NCI-H526 treated with DMSO at 0.1 percent for 48 hours (cell line): ENCODE data around the gene TMC3.

Source experiments
- DNase-seq: peaks from one replicate; lab custom pipeline; 2025; lab: John Stamatoyannopoulos, UW

Gene TMC3

DNA sequence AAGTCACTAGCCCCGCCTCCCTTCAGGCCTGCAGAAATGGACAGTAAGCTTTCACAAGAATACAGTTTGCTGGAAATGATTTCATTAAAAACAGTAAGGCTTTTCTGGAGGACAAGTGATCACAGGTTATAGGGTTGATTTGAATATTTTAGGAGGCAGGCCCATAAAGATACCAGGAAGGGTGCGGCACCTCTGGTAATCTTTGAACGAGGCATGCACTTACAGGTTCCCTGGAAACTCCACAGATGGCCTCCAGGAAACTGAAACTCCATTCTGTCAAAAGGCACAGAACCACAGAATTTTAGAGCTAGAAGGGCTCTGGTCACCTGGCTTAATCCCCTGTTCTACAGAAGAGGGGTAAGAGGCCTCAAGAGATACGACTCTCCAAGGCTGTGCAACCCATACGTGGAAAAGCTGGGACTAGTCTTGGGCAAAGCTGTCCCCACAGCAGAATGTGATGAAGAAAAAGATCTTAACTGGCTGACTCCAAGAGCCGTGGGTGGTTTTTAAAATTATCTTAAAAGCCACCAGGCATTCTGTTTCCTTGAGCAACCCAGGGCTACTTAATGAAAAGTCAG lies 51.2 kb downstream of the TMC3 start:
- DNase-seq, result no peak

DNA sequence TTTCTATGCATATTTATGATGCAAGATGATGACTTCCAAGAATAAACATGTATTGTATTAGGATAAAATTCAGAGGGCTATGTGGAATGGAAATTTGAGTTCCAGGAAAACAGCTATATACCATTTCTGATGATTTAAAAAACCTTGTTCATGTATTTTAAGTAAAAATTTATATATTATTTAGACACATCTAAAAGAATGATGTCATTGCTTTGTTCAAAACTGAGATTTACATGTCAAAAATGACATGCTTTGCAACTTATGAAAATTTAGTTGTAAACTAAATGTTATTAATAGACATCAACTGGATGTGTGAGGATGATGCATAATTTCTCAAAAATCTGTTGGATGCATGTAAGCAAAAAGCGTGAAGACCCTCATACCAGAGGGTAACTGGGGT lies 52.3 kb downstream of the TMC3 start:
- no peak for DNase-seq

DNA sequence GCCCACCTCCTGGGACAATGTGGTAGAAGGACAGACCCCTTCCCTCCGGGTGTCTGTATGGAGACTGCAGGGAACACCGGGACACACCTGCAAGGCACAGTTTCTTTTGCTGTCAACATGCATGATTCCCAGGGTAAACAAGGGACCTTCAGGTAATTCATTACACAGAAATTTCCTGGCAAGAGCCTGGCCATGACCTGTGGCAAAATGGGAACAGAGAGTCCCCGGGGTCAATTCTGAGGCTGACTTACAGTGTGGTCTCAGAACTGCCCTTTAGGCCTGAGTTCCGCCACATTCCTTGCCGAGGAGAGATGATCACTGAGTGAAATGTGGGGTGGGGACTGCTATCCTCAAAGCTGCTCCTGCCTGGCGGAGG lies 56.4 kb downstream of the TMC3 start:
- DNase-seq, result no peak

DNA sequence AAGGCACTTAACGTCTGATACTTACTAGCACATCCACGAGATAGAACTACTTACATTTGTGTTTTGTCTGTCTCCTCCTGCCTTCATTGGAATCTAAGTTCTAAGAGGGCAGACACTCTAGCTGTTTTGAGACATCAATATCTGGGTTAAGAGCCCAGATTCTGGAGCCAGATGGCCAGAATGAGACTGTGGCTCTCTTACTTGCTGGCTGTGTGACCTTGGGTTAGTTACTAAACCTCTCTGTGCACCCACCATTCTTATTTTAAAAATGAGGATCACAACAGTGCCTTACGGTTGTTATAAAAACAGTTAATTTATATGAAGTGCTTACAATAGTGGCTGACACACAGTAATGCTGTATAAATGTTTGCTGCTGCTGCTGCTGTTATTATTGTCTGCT lies 57.7 kb downstream of the TMC3 start:
- DNase-seq, result no peak

DNA sequence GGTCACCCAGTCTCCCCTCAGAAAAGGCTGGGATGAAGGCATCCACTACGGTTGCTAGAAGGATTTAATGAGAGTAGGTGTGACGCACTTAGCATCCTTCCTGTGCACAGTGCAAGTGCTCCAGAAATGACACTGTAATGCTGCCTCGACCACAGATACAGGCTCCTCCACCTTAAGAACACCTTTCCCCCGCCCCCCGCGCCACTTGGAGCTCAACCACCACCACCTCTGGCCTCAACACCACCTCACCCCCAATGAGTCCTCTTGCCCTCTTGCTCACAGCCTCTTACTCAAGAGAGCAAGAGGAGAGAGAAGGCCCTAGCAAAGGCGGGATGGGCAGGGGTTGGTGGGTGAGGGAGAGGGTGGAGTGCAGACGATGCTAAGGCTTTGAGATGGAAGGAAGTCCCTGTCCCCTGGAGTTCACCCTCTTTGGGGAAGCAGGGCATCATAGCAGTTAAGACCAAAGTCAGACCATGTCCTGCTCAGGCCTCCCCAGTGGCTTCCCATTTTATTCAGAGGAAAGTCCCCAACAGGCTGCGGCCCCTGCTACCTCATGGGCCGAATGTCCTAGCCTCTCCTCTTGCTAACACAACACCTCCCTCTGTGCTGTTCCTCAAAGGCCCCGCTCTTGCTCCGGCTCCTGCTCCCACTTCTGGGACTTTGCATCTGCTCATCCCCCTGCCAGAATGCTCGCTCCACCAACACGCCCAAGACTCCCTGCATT lies 58.4 kb downstream of the TMC3 start:
- no peak for DNase-seq

DNA sequence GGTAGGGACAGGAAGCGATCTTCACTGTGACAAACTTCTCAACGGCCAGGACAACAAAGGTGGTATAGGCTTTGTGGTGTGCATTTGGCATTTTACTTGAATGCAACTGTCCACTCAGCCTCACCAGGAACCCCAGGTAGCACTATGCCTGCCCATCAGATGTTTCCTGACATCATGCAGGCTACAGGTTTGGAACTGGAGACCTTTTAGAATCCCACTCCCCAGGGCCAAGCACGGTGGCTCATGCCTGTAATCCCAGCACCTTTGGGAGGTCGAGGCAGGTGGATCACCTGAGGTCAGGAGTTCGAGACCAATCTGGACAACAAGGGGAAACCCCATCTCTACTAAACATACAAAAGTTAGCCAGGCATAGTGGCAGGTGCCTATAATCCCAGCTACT lies 59.6 kb downstream of the TMC3 start:
- DNase-seq, result no peak

DNA sequence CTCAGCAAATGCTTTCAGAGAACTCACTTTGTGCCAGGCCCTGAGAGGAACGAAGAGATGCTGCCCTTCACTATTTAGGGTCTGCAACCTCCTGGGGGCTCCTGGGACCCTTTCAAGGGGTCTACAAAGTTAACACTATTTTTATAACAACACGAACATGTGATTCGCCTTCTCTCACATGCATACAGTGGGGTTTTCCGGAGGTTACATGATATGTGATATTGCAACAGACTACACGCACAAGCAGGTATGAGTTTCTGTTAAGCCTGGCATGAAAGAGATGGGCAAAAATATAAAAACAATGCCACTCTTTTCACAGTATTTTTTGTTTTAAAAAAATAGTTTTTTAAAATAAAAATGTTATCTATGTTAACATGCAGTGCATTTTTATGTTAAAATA lies 60.3 kb downstream of the TMC3 start:
- no peak for DNase-seq

DNA sequence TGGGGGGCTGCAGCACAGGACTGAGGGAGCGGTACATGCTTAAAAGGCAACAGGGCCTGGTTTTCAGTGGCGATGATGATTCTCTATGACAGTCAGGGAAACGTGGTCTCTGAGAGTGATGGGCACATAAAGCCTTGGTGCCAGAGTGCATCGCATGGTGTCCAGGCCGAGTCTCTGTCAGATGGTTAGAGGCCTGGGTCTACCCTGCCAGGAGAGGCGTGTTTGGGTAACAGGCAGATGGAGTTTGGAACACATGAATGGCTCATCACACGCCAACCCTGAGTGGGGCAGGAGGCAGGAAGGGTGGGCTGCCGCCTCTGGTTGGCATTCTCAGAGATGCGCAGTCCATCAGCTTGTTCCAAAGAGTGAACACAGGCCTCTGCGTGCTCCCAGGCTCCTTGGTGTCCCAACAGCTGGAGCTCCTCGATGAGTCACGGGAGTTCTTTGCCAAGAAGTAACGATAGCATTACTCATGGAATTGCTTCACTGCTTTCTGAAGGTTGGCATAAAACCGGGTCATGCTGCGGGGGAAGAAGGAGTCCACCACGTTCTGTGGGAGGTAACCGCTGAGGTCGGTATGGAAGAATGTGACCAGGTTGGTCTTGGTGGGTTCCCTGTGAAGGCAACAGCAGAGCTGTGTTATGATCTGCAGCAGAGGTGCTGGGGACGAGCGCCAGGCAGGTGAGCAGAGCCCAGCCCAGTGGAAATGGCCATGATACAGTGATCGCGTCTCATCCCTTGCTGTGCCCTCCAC lies 61.0 kb downstream of the TMC3 start:
- DNase-seq, result no peak

DNA sequence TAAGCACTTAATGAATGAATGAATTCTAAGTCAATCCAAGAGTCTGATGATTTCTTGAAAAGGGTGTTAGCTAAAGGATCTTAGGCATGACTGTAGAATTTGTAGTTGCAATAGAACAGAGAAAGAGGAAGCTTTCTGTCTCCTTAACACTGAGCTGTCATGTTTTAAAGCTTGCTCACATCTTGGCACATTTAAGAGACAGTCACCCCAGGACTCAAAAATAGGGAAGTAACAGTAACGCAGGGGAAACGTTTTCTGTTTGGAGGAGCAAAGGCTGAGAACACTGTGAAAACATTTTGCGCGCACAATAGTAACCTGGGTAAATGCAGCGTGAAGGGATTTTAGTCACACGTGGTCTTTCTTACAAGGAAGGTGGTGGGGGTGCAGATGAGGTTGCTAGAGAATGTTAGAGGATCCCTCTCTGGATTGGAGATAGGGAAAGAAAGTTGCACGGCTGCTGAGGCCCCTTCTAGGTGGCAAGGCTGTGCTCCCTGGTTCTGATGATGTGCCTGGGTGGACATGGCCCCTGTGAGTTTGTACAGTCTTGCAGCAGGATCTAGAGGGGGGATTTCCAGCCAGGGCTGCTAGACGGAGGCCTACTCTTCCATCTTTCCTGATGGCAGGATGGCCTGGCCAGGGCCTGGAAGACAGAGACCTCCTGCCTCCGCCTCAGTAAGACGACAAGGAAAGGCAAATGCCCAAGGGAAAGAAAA lies 62.1 kb downstream of the TMC3 start:
- no peak for DNase-seq

DNA sequence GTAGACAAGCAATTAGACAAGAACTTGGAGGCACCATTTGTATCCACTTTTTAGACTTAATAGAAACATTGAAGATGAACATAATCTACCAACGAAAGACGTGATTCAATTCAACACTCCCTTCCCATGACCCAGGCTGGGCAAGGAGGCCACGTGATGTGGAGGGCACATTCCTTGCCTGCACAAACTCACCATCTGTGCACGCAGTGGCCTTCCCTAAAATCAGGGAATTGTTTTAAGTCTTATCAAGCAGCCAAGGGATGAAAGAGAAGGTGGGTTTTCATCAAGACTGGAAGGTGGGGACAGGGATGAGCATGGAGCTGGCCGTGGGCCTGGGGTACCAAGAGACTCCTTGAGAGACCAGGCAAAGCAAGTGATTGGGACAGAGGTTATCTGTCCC lies 63.5 kb downstream of the TMC3 start:
- no peak for DNase-seq

DNA sequence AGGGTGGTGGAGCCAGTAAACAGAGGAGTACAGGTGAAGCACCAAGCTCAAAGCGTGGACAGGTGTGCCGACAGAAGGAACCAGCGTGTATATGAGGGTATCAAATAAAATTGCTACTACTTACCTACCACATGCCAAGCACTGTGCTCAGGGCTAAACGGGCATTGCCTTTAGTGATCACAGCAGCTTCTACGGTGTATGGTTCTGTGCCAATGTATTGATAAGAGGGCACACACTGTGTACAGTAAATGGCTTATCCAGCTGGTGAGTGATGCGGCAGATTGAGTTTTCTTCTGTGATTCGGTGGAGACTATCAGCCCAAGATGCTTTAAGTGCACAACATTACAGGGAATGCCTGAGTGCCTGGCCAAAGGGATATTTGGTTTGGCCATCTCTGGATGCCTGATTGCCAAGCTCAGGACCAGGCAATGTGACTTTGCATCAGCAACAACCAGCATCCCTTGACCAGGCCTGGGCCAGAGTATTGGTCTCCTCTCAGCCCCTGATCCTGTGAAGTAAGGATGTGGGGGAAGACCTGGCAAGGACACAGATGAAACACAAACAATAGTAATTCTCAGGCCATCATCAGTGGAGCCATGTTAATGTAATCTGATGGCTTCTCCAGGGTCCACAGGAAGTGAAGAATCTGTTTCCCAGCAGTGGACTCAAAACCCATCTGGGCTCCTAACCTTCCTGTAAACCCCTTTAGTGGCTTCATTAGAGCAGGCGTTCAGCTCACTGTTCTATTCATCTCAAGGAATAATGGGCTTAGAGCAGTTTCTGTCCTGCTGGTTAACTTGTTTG lies 64.2 kb downstream of the TMC3 start:
- DNase-seq, result no peak

DNA sequence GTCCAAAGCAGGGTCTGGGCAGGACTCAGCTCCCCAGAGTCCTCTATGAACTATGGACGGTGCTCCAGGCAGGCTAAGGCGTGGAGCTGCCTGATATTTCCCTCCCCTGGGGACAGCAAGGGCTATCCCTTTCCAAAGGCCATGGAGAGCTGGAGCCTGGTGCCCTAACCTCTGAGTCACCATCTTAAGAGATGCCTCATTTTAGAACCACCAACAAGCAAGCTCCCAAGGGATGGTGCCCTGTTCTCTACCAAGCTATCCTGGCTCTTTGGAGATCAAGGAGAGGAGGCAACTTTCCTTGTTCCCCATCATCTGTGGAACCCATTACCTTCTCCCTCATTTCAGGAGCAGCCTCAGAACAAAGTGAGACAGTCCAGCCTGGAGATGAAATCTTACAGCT lies 65.8 kb downstream of the TMC3 start:
- no peak for DNase-seq

DNA sequence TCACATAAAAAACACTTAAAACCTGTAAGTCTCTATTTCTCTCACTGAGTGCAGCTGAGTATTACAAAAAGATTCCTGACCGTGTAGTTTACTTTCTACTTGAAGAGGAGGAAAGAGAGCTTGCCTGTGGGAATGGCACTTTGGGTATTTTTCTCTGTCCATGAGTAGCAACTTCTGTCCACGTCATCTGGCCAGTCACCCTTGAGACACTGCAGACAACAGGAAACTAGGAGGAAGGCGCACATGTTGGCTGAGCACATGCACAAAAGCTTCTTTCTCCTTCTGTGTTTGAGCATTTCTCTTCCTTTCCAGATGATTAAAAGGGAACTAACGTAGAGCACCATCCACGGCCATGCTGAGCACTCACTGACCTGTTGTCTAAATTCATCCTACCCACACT lies 69.8 kb downstream of the TMC3 start:
- DNase-seq, result no peak

DNA sequence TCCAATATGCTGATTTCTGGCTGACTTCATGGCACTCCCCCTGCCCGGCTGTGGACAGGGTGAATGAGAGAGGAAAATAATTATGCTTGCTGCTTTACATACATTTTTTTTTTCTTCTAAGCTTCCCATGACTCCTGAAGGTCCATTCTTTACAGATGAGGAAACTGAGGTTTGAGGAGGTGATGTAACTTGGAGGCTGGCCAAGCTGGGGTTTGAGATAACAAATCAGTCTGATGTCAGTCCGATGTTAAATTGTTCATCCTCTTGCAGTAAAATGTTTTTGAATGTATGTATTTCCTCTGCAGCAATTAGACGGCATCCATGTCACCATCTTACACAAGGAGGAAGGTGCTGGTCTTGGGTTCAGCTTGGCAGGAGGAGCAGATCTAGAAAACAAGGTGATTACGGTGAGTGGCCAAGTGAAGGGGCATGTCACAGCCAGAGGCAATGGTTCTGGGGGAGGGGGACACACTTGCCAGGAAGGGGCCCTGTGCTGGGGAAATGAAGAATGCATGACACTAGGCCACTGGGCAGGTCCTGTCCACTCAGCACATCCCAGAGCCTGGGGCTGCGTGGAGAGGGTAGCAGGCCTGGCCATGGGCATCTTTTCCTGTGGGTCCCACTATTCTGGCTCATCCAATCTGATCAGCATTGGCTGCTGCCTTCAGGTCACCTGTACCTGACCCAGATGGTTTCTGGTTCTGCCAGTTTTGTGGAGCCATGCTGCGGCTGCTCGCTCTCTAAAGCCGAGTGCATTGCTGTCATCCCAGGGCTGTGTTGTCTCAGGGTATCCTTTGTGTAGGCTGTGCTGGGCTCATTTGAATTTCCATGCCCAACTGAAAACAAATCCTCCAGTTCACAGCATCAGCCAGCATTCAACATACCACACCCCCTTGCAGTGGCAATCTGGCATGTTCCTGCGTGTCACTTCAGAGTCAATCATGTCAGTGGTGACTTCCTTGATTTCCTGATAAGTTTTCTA lies 70.5 kb downstream of the TMC3 start:
- peak; percentile 57 for DNase-seq

DNA sequence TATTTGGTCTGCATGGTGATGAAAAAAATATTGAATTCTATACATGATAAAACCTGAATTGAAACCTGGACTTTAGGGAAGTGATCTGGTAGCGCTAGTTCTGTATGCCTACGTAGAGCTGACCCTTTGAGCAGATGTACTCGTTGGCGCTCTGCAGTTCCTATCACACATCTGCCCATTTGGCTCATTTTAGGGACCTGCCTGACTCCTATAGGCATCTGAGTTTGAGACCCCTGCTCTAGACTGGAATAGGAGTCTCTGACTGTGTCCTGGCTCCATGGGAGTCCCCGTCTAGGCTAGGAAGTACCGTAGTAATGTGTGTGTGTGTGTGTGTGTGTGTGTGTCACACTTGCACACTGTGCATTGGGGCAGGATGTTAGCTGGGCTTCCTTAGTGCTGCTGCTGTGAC lies 71.3 kb downstream of the TMC3 start:
- no peak for DNase-seq

DNA sequence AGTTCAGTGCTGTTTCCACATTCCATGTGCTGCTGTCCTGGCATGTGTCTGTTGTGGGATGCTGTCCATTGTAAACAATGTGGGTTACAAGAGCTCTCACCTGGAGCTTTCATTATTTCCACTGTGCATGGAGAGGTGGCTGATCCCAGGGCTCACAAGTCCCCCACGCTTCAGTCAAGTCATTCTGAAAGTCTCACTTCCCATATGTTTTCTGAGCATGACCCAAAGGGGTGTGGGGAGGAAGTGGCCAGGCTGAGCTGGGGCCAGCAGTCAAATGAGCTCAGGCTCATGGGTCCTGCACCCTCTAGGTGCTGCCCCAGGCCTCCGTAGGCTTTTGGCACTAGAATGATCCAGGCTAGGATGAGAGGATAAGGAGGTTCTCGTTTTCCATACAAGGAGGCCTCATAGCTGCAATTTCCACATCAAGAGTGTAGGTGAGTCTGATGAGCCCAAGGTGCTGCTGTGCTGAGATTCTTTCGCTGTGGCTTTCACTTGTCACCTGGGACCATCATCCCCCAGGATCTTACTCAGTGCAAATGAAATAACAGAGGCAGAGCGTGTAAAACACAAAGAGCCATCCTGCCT lies 72.1 kb downstream of the TMC3 start:
- DNase-seq, result no peak

DNA sequence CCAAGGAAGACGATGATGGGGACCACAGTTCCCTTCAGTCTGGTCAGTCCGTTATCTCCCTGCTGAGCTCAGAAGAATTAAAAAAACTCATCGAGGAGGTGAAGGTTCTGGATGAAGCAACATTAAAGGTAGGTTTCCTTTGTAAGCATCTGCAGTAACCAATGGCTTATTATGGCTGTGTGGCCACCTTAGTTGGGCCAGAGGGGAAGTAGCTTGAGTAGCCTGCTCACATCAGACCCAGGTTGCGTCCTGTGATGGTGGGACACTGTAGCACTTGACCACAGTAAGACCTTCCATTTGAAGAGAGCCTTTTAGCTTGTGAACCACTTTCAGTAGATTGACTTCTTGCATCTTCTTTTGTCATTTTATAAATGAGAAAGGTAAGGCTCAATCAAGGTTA lies 72.6 kb downstream of the TMC3 start:
- DNase-seq, result no peak

DNA sequence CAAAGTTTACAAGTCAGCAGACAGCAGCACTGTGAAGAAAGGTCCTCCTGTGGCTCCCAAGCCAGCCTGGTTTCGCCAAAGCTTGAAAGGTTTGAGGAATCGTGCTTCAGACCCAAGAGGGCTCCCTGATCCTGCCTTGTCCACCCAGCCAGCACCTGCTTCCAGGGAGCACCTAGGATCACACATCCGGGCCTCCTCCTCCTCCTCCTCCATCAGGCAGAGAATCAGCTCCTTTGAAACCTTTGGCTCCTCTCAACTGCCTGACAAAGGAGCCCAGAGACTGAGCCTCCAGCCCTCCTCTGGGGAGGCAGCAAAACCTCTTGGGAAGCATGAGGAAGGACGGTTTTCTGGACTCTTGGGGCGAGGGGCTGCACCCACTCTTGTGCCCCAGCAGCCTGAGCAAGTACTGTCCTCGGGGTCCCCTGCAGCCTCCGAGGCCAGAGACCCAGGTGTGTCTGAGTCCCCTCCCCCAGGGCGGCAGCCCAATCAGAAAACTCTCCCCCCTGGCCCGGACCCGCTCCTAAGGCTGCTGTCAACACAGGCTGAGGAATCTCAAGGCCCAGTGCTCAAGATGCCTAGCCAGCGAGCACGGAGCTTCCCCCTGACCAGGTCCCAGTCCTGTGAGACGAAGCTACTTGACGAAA lies 74.3 kb downstream of the TMC3 start:
- no peak for DNase-seq

DNA sequence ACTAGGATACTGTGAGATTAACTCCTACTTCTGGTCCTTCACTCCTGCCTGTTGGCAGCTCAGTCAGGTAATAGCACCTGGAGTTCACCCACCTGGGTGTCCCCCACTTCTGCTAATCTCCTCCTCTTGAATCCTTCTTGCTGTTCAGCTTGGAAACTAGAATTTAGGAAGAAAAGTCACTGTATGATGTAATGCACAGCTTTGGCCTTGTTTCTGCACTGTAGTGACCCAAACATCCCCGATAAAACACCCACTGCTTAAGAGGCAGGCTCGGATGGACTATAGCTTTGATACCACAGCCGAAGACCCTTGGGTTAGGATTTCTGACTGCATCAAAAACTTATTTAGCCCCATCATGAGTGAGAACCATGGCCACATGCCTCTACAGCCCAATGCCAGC lies 74.9 kb downstream of the TMC3 start:
- no peak for DNase-seq

DNA sequence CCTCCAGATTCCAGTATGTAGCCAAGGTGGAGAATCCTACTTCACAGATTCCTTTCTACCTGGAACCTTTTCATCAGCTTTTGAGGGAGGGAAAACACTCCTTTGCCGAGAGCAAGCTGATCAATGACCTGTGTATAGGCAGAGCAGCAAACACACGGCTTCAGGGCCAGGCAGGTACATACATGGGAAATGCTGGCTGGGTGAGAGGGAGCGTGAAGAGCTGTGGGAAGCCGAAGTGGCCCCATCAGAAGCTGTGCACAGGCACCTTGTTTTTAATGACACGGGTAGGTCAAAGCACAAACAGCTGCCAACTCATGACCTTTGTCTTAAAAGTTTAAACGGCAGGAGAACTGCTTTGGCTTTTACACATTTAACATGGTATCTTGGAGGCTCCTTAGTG lies 75.4 kb downstream of the TMC3 start:
- no peak for DNase-seq
